Smooth muscle cell of the brain vasculature (primary cell): ENCODE results near the gene RNASE4.
"Not testable (repeated sequence)": the region's sequence is repeated elsewhere in the genome, so short reads cannot be mapped to it uniquely, and the experiment has no call there.

ENCODE experiments used
- DNase-seq: peaks from one replicate; pipeline ENCODE4 v3.0.0-alpha.2; 2012; ENCODE audit warnings: low read depth, low spot score

RNASE4 gene

DNA sequence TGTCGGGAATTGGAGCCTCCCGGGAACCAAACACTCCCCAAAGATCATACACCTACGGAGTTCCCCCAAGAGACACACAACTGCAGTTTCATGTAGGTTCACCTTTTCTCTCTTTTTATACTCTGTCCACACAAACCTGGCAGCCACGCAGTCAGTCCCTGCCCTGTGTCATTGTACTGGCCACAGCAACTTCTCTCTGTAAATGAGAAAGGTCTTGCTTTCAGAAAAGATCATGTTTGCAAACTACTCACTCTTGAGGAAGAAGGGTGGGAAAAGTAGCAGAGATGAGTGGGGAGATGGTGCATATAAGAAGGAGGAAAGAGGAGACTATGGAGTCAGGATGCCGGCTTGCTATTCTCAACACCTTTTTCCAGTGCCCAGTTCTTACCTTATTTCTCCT lies 14.6 kb downstream of the RNASE4 start:
- no peak for DNase-seq

- no peak for DNase-seq
Observed at GRCh38 chr14:20699931-20700330, 15.6 kb downstream of the RNASE4 start.

DNA sequence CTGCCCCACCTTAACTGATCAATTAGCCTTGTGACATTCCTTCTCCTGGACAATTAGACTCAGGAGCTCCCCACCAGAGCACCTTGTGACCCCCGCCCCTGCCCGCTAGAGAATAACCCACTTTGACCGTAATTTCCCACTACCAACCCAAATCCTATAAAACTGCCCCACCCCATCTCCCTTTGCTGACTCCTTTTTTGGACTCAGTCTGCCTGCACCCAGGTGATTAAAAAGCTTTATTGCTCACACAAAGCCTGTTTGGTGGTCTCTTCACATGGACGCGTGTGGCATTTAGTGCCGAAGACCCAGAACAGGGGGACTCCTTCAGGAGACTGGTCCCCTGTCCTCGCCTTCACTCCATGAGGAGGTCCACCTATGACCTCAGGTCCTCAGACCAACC lies 16.6 kb downstream of the RNASE4 start:
- DNase-seq: not testable (repeated sequence)

GRCh38 chr14:20706657-20707355 lies 22.4 kb downstream of the RNASE4 start:
- no peak for DNase-seq

DNA sequence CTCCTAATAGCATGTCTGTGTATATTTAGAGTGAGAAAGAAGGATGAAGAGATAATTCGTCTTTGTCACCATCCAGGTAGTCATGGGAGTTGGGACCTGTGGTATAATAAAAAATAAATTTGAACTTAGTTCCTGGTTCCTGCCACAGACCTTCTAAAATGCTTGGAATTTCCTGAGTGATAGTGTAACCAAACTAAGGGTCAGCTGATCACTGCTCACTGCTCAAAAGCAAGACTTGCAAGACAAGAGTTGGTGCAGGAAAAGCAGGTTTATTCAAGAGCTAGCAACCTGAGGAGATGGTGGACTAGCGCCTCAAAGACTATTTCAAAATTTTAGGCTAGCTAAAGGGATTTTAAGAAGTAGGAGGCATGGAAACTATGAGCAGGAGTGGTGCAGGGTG lies 23.3 kb downstream of the RNASE4 start:
- DNase-seq: no peak

DNA sequence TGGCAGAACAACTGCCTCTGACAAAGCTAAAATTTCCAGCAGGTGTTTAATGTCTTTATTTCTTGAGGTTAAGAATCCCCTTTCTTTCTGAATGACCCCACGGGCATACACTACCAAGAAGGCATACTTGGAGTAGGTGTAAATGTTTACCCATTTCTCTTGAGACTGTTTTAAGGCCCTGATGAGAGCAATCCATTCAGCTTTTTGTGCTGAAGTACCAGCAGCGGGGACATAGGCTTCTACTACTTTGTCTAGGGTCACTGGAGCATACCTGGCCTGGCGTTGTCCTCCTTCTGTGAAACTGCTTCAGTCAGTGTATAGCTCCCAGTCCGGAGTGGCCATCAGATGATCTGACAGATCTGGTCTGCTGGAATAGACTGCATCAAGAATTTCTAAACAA lies 26.9 kb downstream of the RNASE4 start:
- DNase-seq: no peak

DNA sequence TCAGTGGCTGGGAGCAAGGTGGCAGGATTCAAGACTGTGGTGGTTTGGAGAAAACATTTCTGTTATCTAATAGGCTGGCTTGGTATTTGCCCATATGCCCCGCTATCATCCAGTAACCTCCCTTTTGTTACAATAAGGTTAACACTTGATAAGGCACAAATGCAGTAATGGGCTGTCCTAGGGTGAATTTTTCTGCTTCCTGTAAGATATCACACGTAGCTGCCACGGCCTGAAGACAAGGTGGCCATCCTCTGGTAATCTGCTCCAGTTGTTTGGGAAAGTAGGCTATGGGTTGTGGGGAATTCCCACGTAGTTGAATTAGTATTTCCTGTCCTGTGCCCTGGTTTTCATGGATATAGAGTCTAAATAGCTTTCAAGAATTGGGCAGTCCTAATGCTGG lies 27.3 kb downstream of the RNASE4 start:
- no peak for DNase-seq

DNA sequence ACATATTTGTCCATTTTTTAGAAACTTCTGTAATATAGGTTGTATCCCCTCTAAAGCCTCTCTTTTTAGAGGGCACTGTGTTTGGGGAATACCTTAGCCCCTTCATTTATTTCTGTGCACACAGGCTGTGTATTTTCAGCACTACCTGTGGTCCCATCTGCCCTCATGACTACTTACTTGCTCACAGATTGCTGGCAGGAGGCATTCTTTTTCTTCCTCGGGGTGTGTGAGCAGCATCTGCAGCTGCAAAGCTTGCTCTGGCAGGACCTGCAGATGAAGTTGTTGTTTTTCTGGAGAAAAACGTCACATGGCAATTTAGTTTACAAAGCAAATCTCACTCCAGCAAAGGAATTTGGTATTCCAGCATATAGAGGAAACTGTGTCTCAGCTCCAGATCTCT lies 28.5 kb downstream of the RNASE4 start:
- no peak for DNase-seq

DNA sequence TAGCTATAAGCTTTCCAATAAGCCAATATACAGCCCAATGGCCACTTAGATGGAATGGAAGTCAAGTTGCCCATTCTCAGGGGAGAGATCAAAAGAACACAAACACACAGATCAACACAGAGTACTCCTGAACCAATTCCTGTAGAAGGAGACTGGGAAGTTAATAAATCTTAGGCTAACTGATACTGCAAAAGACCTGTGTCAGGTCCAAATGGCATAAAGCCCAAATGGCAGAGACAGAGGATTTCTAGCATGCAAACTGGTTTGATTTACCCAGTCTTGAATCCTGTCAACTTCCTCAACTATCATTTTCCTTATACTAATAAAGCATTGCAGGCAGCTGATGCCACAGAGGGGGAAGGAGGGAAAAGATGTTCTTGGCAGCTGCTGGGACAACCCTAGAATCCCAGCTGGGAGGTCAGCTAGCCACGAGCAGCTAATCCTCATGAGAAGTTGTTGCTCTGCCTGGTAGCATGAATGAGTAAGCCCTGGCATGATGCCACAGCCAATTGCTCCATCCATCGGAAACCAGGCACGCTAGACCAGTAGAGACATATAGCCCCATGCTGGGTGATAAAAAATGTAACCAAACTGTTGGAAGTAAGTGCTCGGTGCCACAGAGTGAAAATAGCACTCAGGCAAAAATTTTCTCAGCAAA lies 30.4 kb downstream of the RNASE4 start:
- DNase-seq: peak; percentile 61

DNA sequence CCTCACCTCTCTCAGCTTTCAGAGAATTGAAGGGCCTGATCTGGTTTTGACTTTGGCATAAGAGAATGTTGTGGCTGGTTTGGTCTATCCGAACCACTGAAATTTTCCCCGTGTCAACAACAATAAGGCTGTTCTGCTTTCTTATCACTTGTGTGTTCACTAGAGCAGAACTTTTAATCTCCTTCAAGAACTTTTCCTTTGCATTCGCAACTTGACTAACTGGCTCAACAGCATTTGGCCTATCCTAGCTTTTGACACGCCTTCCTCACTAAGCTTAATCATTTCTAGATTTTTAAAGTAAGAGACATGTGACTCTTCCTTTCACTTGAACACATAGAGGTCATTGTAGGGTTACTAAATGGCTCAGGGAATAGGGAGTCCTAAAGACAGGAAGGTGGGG lies 35.4 kb downstream of the RNASE4 start:
- DNase-seq: no peak

DNA sequence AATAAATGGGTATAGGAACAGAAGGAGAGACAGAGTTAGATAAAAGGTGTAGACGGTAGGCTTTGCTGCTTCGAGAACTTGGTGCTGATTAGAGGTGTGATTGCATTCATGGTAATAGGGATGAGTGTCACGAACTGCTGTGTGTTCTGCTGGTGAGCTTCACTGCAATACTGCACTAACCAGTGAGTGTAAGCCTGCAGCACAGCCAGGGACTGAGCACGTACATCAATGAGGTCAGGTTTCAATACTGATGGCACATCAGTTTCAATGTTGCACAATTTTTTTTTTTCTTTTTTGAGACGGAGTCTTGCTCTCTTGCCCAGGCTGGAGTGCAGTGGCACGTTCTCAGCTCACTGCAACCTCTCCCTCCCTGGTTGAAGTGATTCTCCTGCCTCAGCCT lies 36.4 kb downstream of the RNASE4 start:
- DNase-seq: no peak

DNA sequence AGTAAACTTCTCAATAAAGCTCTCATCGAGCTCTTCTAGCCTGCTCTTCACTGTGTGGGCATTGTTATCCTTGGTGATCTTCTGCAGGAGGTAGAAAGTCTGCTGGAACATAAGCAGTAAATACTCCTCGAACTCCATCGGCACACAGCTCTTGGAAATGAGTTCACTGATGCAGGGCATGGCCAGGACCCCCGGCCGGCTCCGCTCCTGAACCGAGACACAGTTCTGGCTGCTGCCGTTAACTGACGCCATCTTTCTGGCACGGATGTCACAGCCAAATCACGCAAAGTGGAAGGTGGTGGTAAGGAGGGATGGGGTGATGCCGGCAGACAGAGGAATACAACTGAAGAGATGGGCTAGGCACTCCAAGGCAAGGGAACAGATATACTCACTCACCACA lies 37.7 kb downstream of the RNASE4 start:
- no peak for DNase-seq

DNA sequence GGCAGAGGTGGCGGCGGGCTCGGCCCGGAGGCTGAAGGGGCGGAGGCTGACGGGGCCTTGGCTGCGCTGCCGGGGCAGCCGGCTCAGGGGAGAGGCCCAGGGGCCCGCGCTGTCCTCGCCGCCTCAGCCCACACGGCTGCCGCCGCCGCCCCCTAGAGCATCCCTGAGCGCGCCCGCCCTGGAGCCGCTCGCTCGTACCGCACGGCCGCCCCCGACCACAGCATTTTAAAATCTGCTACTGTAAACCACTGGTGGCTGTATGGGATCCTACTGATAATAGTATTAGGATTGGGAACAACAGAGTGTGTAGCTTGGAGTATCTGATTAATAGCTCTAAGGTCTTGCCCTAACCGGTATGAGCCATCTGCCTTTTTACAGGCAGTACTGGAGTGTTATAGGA lies 39.1 kb downstream of the RNASE4 start:
- no peak for DNase-seq

DNA sequence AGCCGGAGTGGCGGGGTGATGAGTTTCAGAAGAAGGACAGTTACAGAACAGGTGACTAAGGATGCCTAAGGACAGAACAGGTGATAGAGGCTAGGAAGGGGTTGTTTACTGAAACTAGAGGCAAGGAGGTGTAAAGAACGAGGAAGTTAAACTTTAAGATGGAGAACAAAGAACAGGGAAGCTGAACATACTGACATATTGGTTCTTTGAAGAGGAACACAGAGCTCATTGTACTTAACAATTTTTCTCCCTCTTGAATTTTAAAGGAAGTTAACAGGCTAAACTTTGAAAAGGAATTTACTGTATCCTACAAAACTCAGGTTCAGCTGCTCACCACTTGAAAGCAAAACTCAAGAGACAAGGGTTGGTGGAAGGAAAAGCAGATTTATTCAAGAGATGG lies 41.8 kb downstream of the RNASE4 start:
- DNase-seq: not testable (repeated sequence)

DNA sequence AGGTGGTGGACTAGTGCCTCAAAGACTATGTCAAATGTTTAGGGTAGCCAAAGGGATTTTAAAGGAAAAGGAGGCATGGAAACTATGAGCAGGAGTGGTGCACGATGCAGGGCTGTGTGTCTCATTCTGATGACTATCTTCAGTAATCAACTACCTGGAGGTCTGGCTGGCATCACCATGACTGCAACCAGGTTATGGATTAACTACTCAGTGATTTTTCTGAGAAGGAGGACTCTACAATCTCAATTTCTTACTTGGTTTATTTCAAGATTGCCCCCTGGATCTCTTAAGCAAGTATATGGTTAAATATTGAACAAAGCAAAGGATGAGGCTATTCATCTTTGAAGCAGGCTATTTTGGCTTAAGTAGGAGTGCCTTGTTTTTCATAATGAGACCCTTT lies 42.2 kb downstream of the RNASE4 start:
- no peak for DNase-seq

DNA sequence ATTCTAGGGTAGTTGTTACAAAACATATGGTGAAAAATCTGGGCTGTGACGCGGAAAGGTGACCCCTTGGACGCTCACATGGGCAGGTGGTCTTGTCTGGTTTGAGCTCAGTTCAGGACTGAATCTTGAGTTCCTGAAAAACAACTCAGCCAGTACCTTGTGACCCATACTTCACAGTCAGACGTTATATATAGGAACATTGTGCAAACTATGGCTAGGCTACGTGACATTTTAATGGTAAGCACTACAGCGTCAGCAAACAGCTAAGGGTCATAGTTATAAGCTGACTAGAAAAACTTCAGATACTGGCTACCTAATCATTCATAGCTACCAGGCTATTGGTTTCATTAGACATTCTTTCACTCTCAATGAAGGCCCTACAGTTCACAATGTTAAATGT lies 46.5 kb downstream of the RNASE4 start:
- DNase-seq: no peak

- DNase-seq: no peak
Observed at GRCh38 chr14:20732477-20732876, 48.1 kb downstream of the RNASE4 start.

- no peak for DNase-seq
Observed at GRCh38 chr14:20732979-20733635, 48.7 kb downstream of the RNASE4 start.

- DNase-seq: no peak
Observed at GRCh38 chr14:20733684-20734429, 49.5 kb downstream of the RNASE4 start.

DNA sequence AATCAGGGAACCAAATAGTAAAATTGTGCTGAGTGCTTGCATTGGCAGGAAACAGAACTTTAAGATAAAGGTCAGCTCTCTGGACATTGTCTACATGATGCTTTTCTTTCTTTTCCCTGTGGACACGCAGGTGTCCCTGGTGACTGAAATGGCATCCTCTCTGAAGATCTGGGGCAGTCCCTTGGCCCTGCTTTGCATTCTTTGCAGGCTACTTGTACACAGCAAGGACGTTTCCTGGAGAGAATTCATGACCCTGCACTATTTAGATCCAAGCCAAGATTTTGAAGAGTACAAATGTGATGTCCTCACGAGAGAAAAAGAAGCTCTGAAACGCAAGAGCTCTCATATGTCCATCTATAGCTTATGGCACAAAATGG lies 50.1 kb downstream of the RNASE4 start:
- no peak for DNase-seq

DNA sequence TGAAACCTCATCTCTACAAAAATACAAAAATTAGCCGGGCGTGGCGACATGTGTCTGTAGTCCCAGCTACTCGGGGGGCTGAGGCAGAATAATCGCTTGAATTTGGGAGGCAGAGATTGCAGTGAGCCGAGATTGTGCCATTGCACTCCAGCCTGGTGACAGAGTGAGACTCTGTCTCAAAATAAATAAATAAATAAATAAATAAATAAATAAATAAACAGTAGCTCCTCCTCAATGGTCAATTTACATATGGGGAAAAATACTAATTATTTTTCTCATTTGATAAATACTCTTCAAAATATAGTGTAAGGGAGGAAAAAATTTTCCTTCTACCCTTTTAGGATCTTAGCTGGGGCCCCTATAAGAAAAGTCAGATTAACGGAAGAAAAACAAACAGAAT lies 53.9 kb downstream of the RNASE4 start:
- DNase-seq: not testable (repeated sequence)

GRCh38 chr14:20742132-20742531 lies 57.8 kb downstream of the RNASE4 start:
- DNase-seq: no peak
